ENCODE measurements around the gene CYP26B1.
A peak's percentile ranks its signal among the peaks of the same experiment; 100 is the strongest.

The CYP26B1 gene

GRCh38 chr2:72144632-72145288 lies 2.9 kb downstream of the CYP26B1 start:
- peak; percentile 45 for DNase-seq (ENCODE audit: low spot score)
- TF ChIP-seq, protein P1, sequence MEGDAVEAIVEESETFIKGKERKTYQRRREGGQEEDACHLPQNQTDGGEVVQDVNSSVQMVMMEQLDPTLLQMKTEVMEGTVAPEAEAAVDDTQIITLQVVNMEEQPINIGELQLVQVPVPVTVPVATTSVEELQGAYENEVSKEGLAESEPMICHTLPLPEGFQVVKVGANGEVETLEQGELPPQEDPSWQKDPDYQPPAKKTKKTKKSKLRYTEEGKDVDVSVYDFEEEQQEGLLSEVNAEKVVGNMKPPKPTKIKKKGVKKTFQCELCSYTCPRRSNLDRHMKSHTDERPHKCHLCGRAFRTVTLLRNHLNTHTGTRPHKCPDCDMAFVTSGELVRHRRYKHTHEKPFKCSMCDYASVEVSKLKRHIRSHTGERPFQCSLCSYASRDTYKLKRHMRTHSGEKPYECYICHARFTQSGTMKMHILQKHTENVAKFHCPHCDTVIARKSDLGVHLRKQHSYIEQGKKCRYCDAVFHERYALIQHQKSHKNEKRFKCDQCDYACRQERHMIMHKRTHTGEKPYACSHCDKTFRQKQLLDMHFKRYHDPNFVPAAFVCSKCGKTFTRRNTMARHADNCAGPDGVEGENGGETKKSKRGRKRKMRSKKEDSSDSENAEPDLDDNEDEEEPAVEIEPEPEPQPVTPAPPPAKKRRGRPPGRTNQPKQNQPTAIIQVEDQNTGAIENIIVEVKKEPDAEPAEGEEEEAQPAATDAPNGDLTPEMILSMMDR (IDR thresholded peaks at IDR 0.05; ENCODE audit: extremely low read depth, missing control alignments), result no peak

- TF ChIP-seq, protein P1 (IDR thresholded peaks at IDR 0.05; ENCODE audit: extremely low read depth, missing control alignments), result no peak
- DNase-seq (ENCODE audit: low spot score), result no peak
Observed at GRCh38 chr2:72144274-72144631, 3.4 kb downstream of the CYP26B1 start.

- TF ChIP-seq, protein P1 (IDR thresholded peaks at IDR 0.05; ENCODE audit: extremely low read depth, missing control alignments), result no peak
- DNase-seq (ENCODE audit: low spot score), result no peak
Observed at GRCh38 chr2:72143441-72144273, 4.0 kb downstream of the CYP26B1 start.

DNA sequence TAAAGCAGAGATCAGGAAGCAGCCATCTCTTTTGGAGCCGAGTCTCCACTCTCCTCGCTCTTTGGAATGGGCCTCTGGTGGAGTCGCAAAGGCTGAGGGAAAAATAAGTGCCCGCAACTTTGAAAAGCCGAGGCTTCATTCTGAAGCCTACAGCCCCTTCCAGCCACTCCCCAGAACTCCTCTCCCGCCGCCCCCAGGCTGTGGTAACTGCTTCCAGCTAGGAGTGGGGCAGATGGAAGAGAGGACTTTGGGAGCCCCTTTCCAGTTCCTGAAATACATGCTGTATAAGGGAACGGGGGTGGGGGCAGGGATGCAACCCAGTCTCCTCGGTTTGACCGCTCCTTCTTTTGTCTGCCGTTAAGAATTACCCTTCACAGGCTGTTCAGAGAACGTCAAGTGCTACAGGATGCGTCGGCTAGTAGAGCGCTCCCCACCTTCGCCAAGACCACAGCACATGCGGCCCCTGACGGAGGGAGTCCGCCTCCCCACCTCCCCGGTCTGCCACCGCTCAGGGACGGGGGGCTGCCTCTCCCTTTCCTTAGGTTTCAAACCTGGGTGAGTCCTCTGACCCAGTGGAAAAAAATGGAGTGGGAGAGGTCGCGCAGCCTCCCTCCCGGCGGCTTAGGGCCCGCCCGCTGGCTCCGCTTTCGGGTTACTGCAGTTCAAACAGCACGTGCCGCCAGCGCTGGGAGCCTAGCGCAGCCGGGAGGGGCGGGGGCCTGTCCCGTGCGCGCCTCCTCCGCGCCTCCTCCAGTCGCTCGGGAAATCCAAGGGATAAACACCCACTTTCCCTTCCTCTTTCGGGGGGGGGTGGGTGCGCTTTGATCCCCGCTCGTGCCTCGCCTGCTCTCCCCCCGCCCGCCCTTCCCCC lies 4.9 kb downstream of the CYP26B1 start:
- no peak for DNase-seq (ENCODE audit: low spot score)
- TF ChIP-seq, protein P1 (IDR thresholded peaks at IDR 0.05; ENCODE audit: extremely low read depth, missing control alignments), result no peak

- no peak for DNase-seq (ENCODE audit: low spot score)
- TF ChIP-seq, protein P1 (IDR thresholded peaks at IDR 0.05; ENCODE audit: extremely low read depth, missing control alignments), result no peak
Observed at GRCh38 chr2:72141881-72142451, 5.7 kb downstream of the CYP26B1 start.

DNA sequence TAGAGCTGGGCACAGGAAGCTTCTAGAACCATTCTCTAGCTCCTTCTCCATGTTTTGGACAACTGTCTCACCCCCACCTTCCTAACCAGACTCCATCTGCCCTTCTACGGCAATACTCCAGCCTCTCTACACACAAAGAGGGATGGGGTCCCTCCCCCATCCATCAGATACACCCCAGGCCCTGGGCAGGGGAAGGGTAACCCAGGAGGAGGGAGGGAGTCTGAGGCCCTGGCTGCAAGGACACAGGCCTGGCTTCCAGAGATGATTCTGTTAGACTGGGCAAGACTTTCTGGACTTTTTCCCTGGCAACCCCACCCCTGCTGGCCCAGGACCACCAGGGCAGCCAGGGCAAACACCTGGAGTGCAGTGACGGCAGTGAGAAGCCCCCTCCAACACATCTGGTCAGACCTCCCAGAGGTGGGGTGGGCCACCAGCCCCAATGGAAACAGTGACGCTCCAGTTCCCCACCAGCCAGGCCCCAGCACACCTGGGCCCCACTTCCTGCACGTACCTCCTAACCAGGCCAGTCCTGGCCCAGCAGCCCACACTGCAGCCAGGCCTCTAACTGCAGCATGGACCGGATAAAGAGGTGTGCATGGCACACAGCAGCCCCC lies 6.5 kb downstream of the CYP26B1 start:
- TF ChIP-seq, protein P1 (IDR thresholded peaks at IDR 0.05; ENCODE audit: extremely low read depth, missing control alignments), result no peak
- DNase-seq (ENCODE audit: low spot score), result no peak

Data from GM20000 (cell line).